ENCODE data around the gene SLC26A3. TPM values are rescaled to one million over a fixed set of nuclear protein-coding genes. Genes with fewer than 3 reads are reported as not detected.
A peak's percentile ranks its signal among the peaks of the same experiment; 100 is the strongest.

The SLC26A3 gene
- total RNA-seq, 2 donors from 2014 or later: 973 to 1,169 TPM

GRCh38 chr7:107809179-107809578, 6.2 kb upstream of the SLC26A3 start:
- no peak overlapping the region for H3K27ac ChIP-seq

GRCh38 chr7:107799647-107800264, 3.3 kb downstream of the SLC26A3 start:
- no peak overlapping the region for H3K4me3 ChIP-seq

More at GRCh38 chr7:107809179-107809578, 6.2 kb upstream of the SLC26A3 start:
- H3K9ac ChIP-seq (ENCODE audit: low read depth in 2 of 2, low read length in 2 of 2): no peak overlapping the region
- H3K36me3 ChIP-seq: no peaks in the 10 kb centered on the region
- H3K4me1 ChIP-seq: no peaks in the 10 kb centered on the region
- H3K9me3 ChIP-seq: no peaks in the 10 kb centered on the region
- H3K4me3 ChIP-seq: no peak overlapping the region
- no peaks in the 10 kb centered on the region for H3K27me3 ChIP-seq
- TF ChIP-seq, protein P1, sequence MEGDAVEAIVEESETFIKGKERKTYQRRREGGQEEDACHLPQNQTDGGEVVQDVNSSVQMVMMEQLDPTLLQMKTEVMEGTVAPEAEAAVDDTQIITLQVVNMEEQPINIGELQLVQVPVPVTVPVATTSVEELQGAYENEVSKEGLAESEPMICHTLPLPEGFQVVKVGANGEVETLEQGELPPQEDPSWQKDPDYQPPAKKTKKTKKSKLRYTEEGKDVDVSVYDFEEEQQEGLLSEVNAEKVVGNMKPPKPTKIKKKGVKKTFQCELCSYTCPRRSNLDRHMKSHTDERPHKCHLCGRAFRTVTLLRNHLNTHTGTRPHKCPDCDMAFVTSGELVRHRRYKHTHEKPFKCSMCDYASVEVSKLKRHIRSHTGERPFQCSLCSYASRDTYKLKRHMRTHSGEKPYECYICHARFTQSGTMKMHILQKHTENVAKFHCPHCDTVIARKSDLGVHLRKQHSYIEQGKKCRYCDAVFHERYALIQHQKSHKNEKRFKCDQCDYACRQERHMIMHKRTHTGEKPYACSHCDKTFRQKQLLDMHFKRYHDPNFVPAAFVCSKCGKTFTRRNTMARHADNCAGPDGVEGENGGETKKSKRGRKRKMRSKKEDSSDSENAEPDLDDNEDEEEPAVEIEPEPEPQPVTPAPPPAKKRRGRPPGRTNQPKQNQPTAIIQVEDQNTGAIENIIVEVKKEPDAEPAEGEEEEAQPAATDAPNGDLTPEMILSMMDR (IDR thresholded peaks at IDR 0.05): no peak
- intact Hi-C loops (cut with DNase I): no loop called here
- DNase-seq: no peak

DNA sequence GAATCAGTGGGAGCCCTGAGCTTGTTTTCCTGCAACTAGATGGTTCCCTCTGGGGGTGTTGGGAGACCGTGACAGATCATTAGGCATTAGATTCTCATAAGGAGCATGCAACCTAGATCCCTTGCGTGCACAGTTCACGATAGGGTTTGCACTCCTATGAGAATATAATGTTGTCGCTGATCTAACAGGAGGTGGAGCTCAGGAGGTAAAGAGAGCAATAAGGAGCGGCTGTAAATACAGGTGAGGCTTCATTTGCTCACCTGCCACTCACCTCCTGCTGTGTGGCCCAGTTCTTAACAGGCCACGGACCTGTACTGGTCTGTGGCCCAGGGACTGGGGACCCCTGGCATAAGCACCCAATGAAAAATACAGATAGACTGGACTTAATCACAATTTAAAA, 10.7 kb downstream of the SLC26A3 start:
- no peak for DNase-seq
- TF ChIP-seq, protein P1 (IDR thresholded peaks at IDR 0.05): no peak
- no peaks in the 10 kb centered on the region for H3K27me3 ChIP-seq
- H3K9ac ChIP-seq (ENCODE audit: low read depth in 2 of 2, low read length in 2 of 2): no peak overlapping the region
- intact Hi-C loops (cut with DNase I): no loop called here
- H3K4me1 ChIP-seq: no peaks in the 10 kb centered on the region
- no peaks in the 10 kb centered on the region for H3K36me3 ChIP-seq
- no peaks in the 10 kb centered on the region for H3K9me3 ChIP-seq
- H3K4me3 ChIP-seq: no peak overlapping the region
- no peak overlapping the region for H3K27ac ChIP-seq

More at GRCh38 chr7:107799647-107800264, 3.3 kb downstream of the SLC26A3 start:
- Histone ChIP-seq H3K27me3 (no peaks in the 10 kb centered on the region), H3K9ac (ENCODE audit: low read depth in 2 of 2, low read length in 2 of 2) (peak overlapping the region in 1 of 2 donors; percentile 37), H3K9me3 (no peaks in the 10 kb centered on the region), H3K4me1 (no peaks in the 10 kb centered on the region), H3K36me3 (no peaks in the 10 kb centered on the region), H3K27ac (peak overlapping the region; percentile 65)
- peak; percentile 47 for DNase-seq
- TF ChIP-seq, protein P1 (IDR thresholded peaks at IDR 0.05): no peak
- intact Hi-C loops (cut with DNase I): loop anchor here (5.0 kb wide), 1 partner anchor 73 kb away; no protein-coding TSS in a partner anchor

GRCh38 chr7:107789647-107790046, 13.4 kb downstream of the SLC26A3 start:
- H3K4me3 ChIP-seq: no peak overlapping the region
- H3K36me3 ChIP-seq: no peaks in the 10 kb centered on the region
- DNase-seq: no peak
- H3K9me3 ChIP-seq: no peaks in the 10 kb centered on the region
- TF ChIP-seq, protein P1 (IDR thresholded peaks at IDR 0.05): no peak
- no peaks in the 10 kb centered on the region for H3K27me3 ChIP-seq
- intact Hi-C loops (cut with DNase I): no loop called here
- no peak overlapping the region for H3K27ac ChIP-seq
- H3K9ac ChIP-seq (ENCODE audit: low read depth in 2 of 2, low read length in 2 of 2): no peak overlapping the region
- H3K4me1 ChIP-seq: no peaks in the 10 kb centered on the region

DNA sequence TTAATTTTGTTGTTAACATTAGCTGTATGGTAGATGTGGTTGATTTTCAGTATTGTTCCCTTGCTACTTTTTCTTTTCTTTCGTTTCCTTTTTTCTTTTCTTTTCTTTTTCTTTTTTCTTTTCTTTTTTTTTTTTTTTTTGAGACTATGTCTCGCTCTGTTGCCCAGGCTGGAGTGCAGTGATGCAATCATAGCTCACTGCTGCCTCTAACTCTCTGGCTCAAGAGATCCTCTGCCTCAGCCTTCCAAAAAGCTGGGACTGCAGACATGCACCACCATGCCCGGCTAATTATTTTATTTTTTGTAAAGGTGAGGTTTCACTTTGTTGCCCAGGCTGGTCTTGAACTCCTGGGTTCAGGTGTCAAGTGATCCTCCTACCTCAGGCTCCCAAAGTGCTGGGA, 14.4 kb downstream of the SLC26A3 start:
- Histone ChIP-seq H3K9ac (ENCODE audit: low read depth in 2 of 2, low read length in 2 of 2) (no peak overlapping the region), H3K9me3 (no peaks in the 10 kb centered on the region), H3K4me1 (no peaks in the 10 kb centered on the region), H3K27me3 (no peaks in the 10 kb centered on the region), H3K36me3 (no peaks in the 10 kb centered on the region), H3K4me3 (no peak overlapping the region), H3K27ac (no peak overlapping the region)
- no peak for DNase-seq
- TF ChIP-seq, protein P1 (IDR thresholded peaks at IDR 0.05): no peak
- intact Hi-C loops (cut with DNase I): no loop called here
